Endothelial cell of umbilical vein (primary cell): ENCODE measurements around the gene AHNAK2. TPM values are rescaled to one million over a fixed set of nuclear protein-coding genes. Genes with fewer than 3 reads are reported as not detected.

Experiments used
- BruUV-seq: library from RNA; stranded (reverse); fragments of 400-500 nt; replicated peaks from 2 replicates; lab custom pipeline; 2021; lab: Mats Ljungman, UMichigan
- CTCF ChIA-PET: fragments of 300-600, 350-600 bp; sonication (Branson Sonifier 250); formaldehyde crosslinking; loops from one replicate; lab custom pipeline; 2021; ENCODE audit warnings: antibody characterized with exemption, inconsistent platforms; lab: Charles Lee
- POLR2A ChIA-PET: fragments of 300-600, 350-600 bp; sonication (Branson Sonifier 250); formaldehyde crosslinking; loops from one replicate; lab custom pipeline; 2021; ENCODE audit warnings: antibody characterized with exemption, inconsistent platforms; lab: Charles Lee
- DNase-seq: peaks from one replicate; pipeline ENCODE4 v3.0.0-alpha.2; 2011; ENCODE audit warnings: low read depth, low spot score
- FAIRE-seq: peaks from 2 replicates; lab custom pipeline; 2011; peaks lifted over from hg19 to GRCh38; lab: Jason Lieb, UNC
- H2AFZ ChIP-seq: 2 replicates; pipeline ENCODE4 v1.6.0; 2012; ENCODE audit warnings: low read depth, low read length, control low read depth, inconsistent platforms
- H3K27ac ChIP-seq: 2 replicates; pipeline ENCODE4 v1.5.1; 2011; ENCODE audit warnings: low read depth, mild to moderate bottlenecking, control low read depth, low read length, moderate library complexity; ENCODE audit not compliant: insufficient read depth
- H3K27me3 ChIP-seq, 2 experiments: 2 replicates each; pipeline versions ENCODE4 v1.6.0 to v1.6.1; 2011; ENCODE audit warnings: low read length in 2 of 2, mixed read lengths in 1 of 2; ENCODE audit not compliant: control insufficient read depth in 2 of 2, insufficient read depth in 2 of 2
- H3K36me3 ChIP-seq, 2 experiments: 2 replicates in 1 of 2; 3 replicates in 1 of 2; pipeline ENCODE4 v1.5.1; 2011; ENCODE audit warnings: low read length in 2 of 2, mild to moderate bottlenecking in 1 of 2, moderate library complexity in 1 of 2; ENCODE audit not compliant: control insufficient read depth in 2 of 2, insufficient read depth in 2 of 2; ENCODE audit errors: extremely low read depth in 1 of 2
- H3K4me1 ChIP-seq: 3 replicates; pipeline ENCODE4 v1.5.1; 2011; ENCODE audit warnings: mild to moderate bottlenecking, low read length; ENCODE audit not compliant: control insufficient read depth, insufficient read depth; ENCODE audit errors: extremely low read depth
- H3K4me2 ChIP-seq: 2 replicates; pipeline ENCODE4 v1.6.1; 2011; ENCODE audit warnings: low read length, control low read depth, mixed read lengths; ENCODE audit not compliant: insufficient read depth
- H3K4me3 ChIP-seq, 3 experiments: fragments of 200-600 bp in 1 of 3; sonication (generic), shearing (Covaris generic) in 1 of 3; replicated peaks in 1 of 3; 2 replicates each; pipeline ENCODE4 v1.5.1; 2011 to 2016; ENCODE audit warnings: control low read depth in 3 of 3, low read length in 3 of 3, mild to moderate bottlenecking in 2 of 3, inconsistent platforms in 1 of 3, low read depth in 1 of 3, moderate library complexity in 1 of 3; ENCODE audit not compliant: insufficient read depth in 1 of 3
- H3K79me2 ChIP-seq: 2 replicates; pipeline ENCODE4 v1.6.0; 2012; ENCODE audit warnings: low read length, inconsistent platforms; ENCODE audit not compliant: control insufficient read depth, insufficient read depth
- H3K9ac ChIP-seq: replicated peaks from 2 replicates; pipeline ENCODE3; 2011; ENCODE audit warnings: low read length, control low read depth; ENCODE audit not compliant: insufficient read depth; ENCODE audit errors: extremely low read depth
- H3K9me1 ChIP-seq: replicated peaks from 3 replicates; pipeline ENCODE4 v1.6.0; 2011; ENCODE audit warnings: mild to moderate bottlenecking, low read length; ENCODE audit not compliant: control insufficient read depth, insufficient read depth; ENCODE audit errors: extremely low read depth
- H3K9me3 ChIP-seq: replicated peaks from 2 replicates; pipeline ENCODE4 v1.5.1; 2012; ENCODE audit warnings: low read length, inconsistent platforms; ENCODE audit not compliant: control insufficient read depth, insufficient read depth
- H4K20me1 ChIP-seq: replicated peaks from 2 replicates; pipeline ENCODE3; 2011; ENCODE audit warnings: mild to moderate bottlenecking, low read length; ENCODE audit not compliant: control insufficient read depth, insufficient read depth; ENCODE audit errors: extremely low read depth
- EZH2 ChIP-seq: IDR thresholded peaks from 2 replicates; pipeline ENCODE4 v1.6.1; 2012; ENCODE audit warnings: borderline replicate concordance, low read depth, mild to moderate bottlenecking, moderate library complexity, low read length, inconsistent platforms; ENCODE audit not compliant: severe bottlenecking
- FOS ChIP-seq: IDR thresholded peaks from 2 replicates; pipeline ENCODE4 v1.6.1; 2011; ENCODE audit warnings: mild to moderate bottlenecking, low read length, moderate library complexity, borderline replicate concordance; ENCODE audit not compliant: insufficient read depth
- GATA2 ChIP-seq: IDR thresholded peaks from 2 replicates; pipeline ENCODE4 v1.7.0; 2011; ENCODE audit warnings: low read depth, mild to moderate bottlenecking, moderate library complexity, mixed read lengths, low read length; ENCODE audit not compliant: insufficient read length, insufficient read depth
- JUN ChIP-seq: IDR thresholded peaks from 2 replicates; pipeline ENCODE4 v1.6.1; 2011; ENCODE audit warnings: borderline replicate concordance, low read depth; ENCODE audit not compliant: insufficient read length, insufficient read depth
- MAX ChIP-seq: IDR thresholded peaks from 2 replicates; pipeline ENCODE4 v1.6.1; 2011; ENCODE audit not compliant: insufficient read depth, insufficient read length
- MYC ChIP-seq: IDR thresholded peaks from one replicate; pipeline ENCODE4 v1.6.1; 2011; ENCODE audit warnings: mild to moderate bottlenecking, low read depth, low read length
- POLR2A ChIP-seq: IDR thresholded peaks from 2 replicates; pipeline ENCODE4 v1.6.1; 2012; ENCODE audit warnings: low read depth, mild to moderate bottlenecking, control low read depth, low read length
- POLR2AphosphoS5 ChIP-seq: IDR thresholded peaks from 2 replicates; pipeline ENCODE4 v1.6.1; 2012; ENCODE audit warnings: low read depth, mild to moderate bottlenecking, control low read depth, low read length, moderate library complexity; ENCODE audit not compliant: insufficient read depth
- dilution Hi-C: fragments of 300-500 bp; cut with MboI; formaldehyde crosslinking; loops from one replicate; pipeline ENCODE4 v1.15.0; 2019; ENCODE audit warnings: low sequenced_read_pairs; ENCODE audit not compliant: extremely low pct_ligation_motif_present
- intact Hi-C: fragments of 100-400 bp; cut with micrococcal nuclease; formaldehyde crosslinking; loops from one replicate; pipeline ENCODE4 v1.10.0; 2022
- polyA plus RNA-seq, 4 experiments: library from polyadenylated mRNA; depleted of rRNA in 3 of 4; stranded (reverse) in 3 of 4; unstranded in 1 of 4; fragments of >200 nt; gene quantifications; 2 replicates each; pipeline versions ENCODE4 v1.2.1 to v1.2.3, GENCODE V29; 2011 to 2012; ENCODE audit warnings: missing spikeins in 1 of 4
- total RNA-seq: library from RNA; stranded (reverse); gene quantifications from 2 replicates; pipeline ENCODE4 v1.2.3, GENCODE V29; 2021
- TF ChIP-seq, protein P1 (sequence below), 2 donors: IDR thresholded peaks; 1 replicate in 1 of 2; 2 replicates in 1 of 2; pipeline ENCODE4 v1.5.1; 2011; ENCODE audit warnings: low read length in 2 of 2, mild to moderate bottlenecking in 2 of 2, moderate library complexity in 2 of 2, control low read depth in 1 of 2, inconsistent platforms in 1 of 2, low read depth in 1 of 2; ENCODE audit not compliant: insufficient read depth in 1 of 2; ENCODE audit errors: extremely low read depth in 1 of 2

Gene AHNAK2
- total and polyA plus RNA-seq, 2 donors (not counting 3 experiments of a cell fraction or from before 2014, with no cell fraction given): 17.7 to 68.7 TPM

- dilution Hi-C loops (no loop called here), intact Hi-C loops (no loop called here)
- no peak for TF ChIP-seq POLR2A
- TF ChIP-seq MYC: no peak
- no peak for TF ChIP-seq JUN
- TF ChIP-seq, protein P1, sequence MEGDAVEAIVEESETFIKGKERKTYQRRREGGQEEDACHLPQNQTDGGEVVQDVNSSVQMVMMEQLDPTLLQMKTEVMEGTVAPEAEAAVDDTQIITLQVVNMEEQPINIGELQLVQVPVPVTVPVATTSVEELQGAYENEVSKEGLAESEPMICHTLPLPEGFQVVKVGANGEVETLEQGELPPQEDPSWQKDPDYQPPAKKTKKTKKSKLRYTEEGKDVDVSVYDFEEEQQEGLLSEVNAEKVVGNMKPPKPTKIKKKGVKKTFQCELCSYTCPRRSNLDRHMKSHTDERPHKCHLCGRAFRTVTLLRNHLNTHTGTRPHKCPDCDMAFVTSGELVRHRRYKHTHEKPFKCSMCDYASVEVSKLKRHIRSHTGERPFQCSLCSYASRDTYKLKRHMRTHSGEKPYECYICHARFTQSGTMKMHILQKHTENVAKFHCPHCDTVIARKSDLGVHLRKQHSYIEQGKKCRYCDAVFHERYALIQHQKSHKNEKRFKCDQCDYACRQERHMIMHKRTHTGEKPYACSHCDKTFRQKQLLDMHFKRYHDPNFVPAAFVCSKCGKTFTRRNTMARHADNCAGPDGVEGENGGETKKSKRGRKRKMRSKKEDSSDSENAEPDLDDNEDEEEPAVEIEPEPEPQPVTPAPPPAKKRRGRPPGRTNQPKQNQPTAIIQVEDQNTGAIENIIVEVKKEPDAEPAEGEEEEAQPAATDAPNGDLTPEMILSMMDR (IDR thresholded peaks at IDR 0.05; ENCODE audit: extremely low read depth in 1 of 2, insufficient read depth in 1 of 2, low read depth in 1 of 2, low read length in 2 of 2): no peak
- Histone ChIP-seq H3K27me3 (no peaks in the 10 kb centered on the region), H3K9me3 (no peaks in the 10 kb centered on the region), H3K79me2 (no peaks in the 10 kb centered on the region), H3K4me3 (no peak overlapping the region), H2AFZ (no peak overlapping the region), H3K36me3 (peaks cover 5 to 44% of the 10 kb centered on the region in 2 experiments), H3K27ac (no peak overlapping the region), H3K9ac (no peak overlapping the region), H4K20me1 (no peaks in the 10 kb centered on the region), H3K9me1 (no peaks in the 10 kb centered on the region), H3K4me2 (no peak overlapping the region), H3K4me1 (no peaks in the 10 kb centered on the region)
- DNase-seq (no peak), FAIRE-seq (no peak)
- POLR2A ChIA-PET: no interaction called here
- BruUV-seq: no TSS peak
- CTCF ChIA-PET: no interaction called here
These were observed 24.1 kb downstream of the AHNAK2 start for GRCh38 chr14:104953896-104954656.

- TSS peak; percentile 26 for BruUV-seq
- no peak for DNase-seq
- dilution Hi-C loops: no loop called here
These were observed 25.1 kb downstream of the AHNAK2 start for GRCh38 chr14:104953097-104953496.

More at GRCh38 chr14:104953097-104953496, 25.1 kb downstream of the AHNAK2 start:
- no peaks in the 10 kb centered on the region for H3K79me2 ChIP-seq
- peaks cover 5 to 44% of the 10 kb centered on the region in 2 experiments for H3K36me3 ChIP-seq
- H3K27me3 ChIP-seq: no peaks in the 10 kb centered on the region
- no peak overlapping the region for H3K27ac ChIP-seq
- H3K4me3 ChIP-seq: no peak overlapping the region
- no peaks in the 10 kb centered on the region for H4K20me1 ChIP-seq
- no peaks in the 10 kb centered on the region for H3K4me1 ChIP-seq
- intact Hi-C loops: no loop called here
- POLR2A ChIA-PET: no interaction called here
- H3K4me2 ChIP-seq: no peak overlapping the region
- no peaks in the 10 kb centered on the region for H3K9me1 ChIP-seq
- FAIRE-seq: no peak
- H2AFZ ChIP-seq: no peak overlapping the region
- no peaks in the 10 kb centered on the region for H3K9me3 ChIP-seq
- no peak overlapping the region for H3K9ac ChIP-seq
- CTCF ChIA-PET: no interaction called here
- TF ChIP-seq MAX (no peak), GATA2 (no peak), POLR2A (no peak), EZH2 (no peak), POLR2AphosphoS5 (no peak), FOS (no peak), MYC (no peak), JUN (no peak)
- TF ChIP-seq, protein P1 (IDR thresholded peaks at IDR 0.05; ENCODE audit: extremely low read depth in 1 of 2, insufficient read depth in 1 of 2, low read depth in 1 of 2, low read length in 2 of 2): no peak
